ENCODE measurements around the gene VOPP1. TPM values are rescaled to one million over a fixed set of nuclear protein-coding genes. Genes with fewer than 3 reads are reported as not detected.

VOPP1 gene
- total and polyA plus RNA-seq, 2 of the 13 experiments (the other 11 are each of a cell fraction or from before 2014, with no cell fraction given) = 21.8 to 55.3 TPM

DNA sequence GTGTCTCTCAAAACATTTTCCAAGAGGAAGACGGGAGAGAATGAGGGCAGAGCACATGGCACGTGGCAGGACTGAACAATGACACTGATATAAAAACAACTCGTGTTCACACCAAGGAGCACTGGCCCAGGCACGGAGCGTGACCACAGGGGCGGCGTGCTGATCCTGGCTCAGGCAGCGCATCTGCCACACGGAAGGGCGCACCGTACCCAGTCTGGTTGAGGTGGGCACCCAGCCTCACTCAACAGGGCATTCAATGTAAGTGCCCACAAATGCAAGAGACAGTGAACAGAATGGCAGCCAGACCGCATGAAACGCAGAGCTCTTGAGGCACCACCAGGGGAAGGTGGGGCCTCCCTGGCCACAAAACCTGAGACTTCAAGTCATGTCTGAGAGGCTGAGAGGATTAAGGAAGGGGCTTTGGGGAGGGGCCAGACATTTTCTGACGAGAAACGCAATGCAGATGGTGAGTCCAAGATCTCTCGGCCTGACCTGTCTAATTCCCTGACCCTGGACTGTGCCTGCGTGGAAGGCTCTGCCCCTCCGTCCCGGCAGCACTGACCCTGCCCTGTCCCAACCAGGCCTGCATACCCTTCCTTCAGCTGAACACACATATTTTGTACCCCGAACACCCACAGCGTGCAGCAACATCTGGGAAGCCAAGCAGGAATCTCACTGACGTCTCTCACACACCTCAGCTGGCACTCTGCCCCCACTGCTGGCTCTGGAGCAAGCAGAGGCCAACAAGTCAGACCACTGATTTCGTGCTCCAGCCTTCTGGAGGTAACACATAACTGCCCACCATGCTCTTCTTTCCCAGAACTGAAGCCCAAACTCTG, 35.5 kb downstream of the VOPP1 start:
- Histone ChIP-seq H3K4me3 (replicated peaks in 1 of 3; ENCODE audit: insufficient read depth in 1 of 3, low read depth in 2 of 3, low read length in 3 of 3) (no peak overlapping the region), H3K9ac (ENCODE audit: insufficient read depth, low read depth, low read length) (no peak overlapping the region), H3K9me3 (ENCODE audit: low read length) (no peaks in the 10 kb centered on the region), H3K27me3 (ENCODE audit: control insufficient read depth in 1 of 2, insufficient read depth in 2 of 2, low read length in 2 of 2) (no peaks in the 10 kb centered on the region), H3K79me2 (ENCODE audit: insufficient read depth, low read length) (peaks cover 43% of the 10 kb centered on the region), H2AFZ (ENCODE audit: low read length) (no peak overlapping the region), H3K4me2 (ENCODE audit: low read depth, low read length) (no peak overlapping the region), H3K4me1 (ENCODE audit: insufficient read depth, low read length) (peaks cover 53% of the 10 kb centered on the region), H4K20me1 (ENCODE audit: insufficient read depth, low read length) (peaks cover 7% of the 10 kb centered on the region), H3K36me3 (replicated peaks in 1 of 2; ENCODE audit: control insufficient read depth in 1 of 2, insufficient read depth in 2 of 2, low read length in 2 of 2) (peaks cover 0 to 3% of the 10 kb centered on the region in 2 experiments; a peak in 1 of 5 replicates), H3K27ac (ENCODE audit: extremely low read length, insufficient read depth, low read length) (no peak overlapping the region)
- 94% methylated on average over 23 of the region's 23 CpGs for WGBS (ENCODE audit: low lambda C conversion rate)
- TF ChIP-seq, protein P1, sequence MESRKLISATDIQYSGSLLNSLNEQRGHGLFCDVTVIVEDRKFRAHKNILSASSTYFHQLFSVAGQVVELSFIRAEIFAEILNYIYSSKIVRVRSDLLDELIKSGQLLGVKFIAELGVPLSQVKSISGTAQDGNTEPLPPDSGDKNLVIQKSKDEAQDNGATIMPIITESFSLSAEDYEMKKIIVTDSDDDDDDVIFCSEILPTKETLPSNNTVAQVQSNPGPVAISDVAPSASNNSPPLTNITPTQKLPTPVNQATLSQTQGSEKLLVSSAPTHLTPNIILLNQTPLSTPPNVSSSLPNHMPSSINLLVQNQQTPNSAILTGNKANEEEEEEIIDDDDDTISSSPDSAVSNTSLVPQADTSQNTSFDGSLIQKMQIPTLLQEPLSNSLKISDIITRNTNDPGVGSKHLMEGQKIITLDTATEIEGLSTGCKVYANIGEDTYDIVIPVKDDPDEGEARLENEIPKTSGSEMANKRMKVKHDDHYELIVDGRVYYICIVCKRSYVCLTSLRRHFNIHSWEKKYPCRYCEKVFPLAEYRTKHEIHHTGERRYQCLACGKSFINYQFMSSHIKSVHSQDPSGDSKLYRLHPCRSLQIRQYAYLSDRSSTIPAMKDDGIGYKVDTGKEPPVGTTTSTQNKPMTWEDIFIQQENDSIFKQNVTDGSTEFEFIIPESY (CRISPR knock-in tag; IDR thresholded peaks at IDR 0.05) = peak; percentile 86
- TF ChIP-seq SAP130 (CRISPR knock-in tag; IDR thresholded peaks at IDR 0.05; ENCODE audit: low read depth) (no peak), HNRNPL (IDR thresholded peaks at IDR 0.05; ENCODE audit: low read depth, low read length) (0 out of 2 replicates have a peak, but pooled peaks have one; percentile 17), ZNF713 (CRISPR knock-in tag; IDR thresholded peaks at IDR 0.05) (no peak), GLI4 (CRISPR knock-in tag; IDR thresholded peaks at IDR 0.05; ENCODE audit: borderline replicate concordance) (no peak), TOPORS (CRISPR knock-in tag; IDR thresholded peaks at IDR 0.05) (no peak), ZNF674 (CRISPR knock-in tag; IDR thresholded peaks at IDR 0.05; ENCODE audit: low read depth) (no peak)
- TF ChIP-seq, protein P2, sequence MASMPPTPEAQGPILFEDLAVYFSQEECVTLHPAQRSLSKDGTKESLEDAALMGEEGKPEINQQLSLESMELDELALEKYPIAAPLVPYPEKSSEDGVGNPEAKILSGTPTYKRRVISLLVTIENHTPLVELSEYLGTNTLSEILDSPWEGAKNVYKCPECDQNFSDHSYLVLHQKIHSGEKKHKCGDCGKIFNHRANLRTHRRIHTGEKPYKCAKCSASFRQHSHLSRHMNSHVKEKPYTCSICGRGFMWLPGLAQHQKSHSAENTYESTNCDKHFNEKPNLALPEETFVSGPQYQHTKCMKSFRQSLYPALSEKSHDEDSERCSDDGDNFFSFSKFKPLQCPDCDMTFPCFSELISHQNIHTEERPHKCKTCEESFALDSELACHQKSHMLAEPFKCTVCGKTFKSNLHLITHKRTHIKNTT (CRISPR knock-in tag; IDR thresholded peaks at IDR 0.05) = no peak
- DNase-seq (ENCODE audit: low spot score) (no peak), FAIRE-seq (no peak), ATAC-seq (no peak)
- ChIA-PET POLR2A (no interaction called here), CTCF (ENCODE audit: low intra/inter-chr PET ratio, low total read pairs) (no interaction called here)
- intact Hi-C loops (cut with micrococcal nuclease; ENCODE audit: unreplicated experiment) (no loop called here), in situ Hi-C loops (cut with HindIII; ENCODE audit: extremely low pct_ligation_motif_present, low pct_unique_long_range_greater_than_20kb) (no loop called here)
- no TSS peak for BruUV-seq (replicated peaks)

All from HepG2 (cell line).